ENCODE results near the gene MAP3K15. TPM values are rescaled to one million over a fixed set of nuclear protein-coding genes. Genes with fewer than 3 reads are reported as not detected.

MAP3K15 gene
- 1.8 to 2.4 TPM (median 1.9 TPM) in 5 replicates for total RNA-seq (2022; extraction: Qiagen RNA extraction)

DNA sequence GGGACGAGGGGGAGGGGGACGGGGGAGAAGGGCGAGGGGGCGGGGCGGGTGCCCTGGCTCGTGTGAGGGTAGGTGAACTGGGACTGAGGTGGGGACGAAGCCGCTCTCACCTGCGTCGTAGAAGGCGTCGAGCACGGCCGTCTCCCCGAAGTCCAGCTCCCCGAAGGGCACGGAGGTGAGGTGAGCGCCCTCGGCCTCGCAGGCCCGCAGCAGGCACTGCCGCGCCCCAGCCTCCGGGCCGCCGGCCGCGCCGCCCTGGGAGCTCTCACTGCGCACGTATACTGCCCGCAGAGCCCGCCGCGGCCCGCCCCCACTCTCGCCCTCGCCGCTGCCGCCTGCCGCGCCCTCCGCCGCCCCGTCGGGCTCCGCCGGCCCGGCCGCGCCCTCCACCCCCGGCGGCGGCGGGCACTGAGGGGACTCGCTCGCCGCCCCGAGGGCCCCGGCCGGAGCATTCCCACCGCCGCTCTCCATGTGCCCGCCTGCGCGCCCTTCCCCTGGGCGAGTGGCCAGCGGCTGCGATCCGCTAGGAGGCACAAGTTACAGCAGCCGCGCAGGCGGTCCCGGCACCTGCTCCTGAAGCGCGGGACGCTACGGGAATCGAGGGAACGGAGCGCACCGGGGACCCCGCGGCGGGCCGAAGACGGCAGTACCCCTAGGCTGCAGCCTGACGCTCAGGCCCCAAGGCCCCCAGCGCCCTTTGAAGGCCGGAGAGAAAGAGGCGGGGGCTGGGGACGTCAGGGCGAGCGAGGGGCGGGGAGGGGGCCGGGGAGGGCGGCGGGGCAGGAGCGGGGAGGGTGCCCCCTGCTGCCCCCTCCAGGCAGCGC, at the start of gene MAP3K15:
MAP3K15 (minus strand) TSS at position 718 of the 824 bp plus-strand sequence; CDS start at position 471, 247 bp downstream.

DNA sequence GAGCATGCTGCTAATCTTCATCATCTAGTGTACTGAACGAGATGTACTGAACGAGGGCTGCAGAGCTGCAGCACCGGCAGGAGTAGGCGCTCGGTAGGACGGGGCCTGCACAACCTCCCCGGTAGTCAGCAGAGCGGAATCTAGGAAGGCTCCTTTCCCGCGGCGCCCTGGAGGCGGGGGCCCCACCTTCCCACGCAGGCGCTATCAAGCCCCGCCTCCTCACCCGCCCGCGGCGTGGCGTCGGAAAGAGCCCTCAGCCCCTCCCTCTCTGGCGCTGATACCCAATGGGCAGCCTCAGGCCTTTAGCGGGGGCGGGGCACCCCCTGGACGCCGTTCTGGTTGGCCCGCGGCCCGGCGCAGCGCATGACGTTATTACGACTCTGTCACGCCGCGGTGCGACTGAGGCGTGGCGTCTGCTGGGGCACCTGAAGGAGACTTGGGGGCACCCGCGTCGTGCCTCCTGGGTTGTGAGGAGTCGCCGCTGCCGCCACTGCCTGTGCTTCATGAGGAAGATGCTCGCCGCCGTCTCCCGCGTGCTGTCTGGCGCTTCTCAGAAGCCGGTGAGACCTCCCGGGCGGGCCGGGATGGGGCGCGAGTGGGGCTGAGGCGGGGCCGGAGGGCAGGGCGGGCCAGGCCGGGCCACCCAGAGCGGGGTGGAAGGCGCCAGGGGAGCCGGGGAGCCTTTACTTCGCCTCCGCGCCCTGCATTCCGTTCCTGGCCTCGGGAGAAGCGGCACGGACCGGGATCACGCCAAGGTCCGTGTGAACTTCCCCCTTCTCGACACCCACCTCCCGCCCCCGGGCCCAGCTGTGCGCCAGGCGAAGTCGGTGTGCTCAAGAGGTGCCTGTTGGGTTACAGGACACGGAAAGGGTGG, 171.5 kb downstream of the MAP3K15 start, which contains the start of gene PDHA1:
PDHA1 (plus strand) TSS at position 393 of the 874 bp plus-strand sequence; CDS start at position 504, 111 bp downstream.

Other genes starting within 250 kb of the MAP3K15 start
- gene PDHA1, start 171.6 kb downstream of the MAP3K15 start, total RNA-seq (2022; extraction: Qiagen RNA extraction): 233 to 289 TPM (median 277 TPM) in 5 replicates